Retina (tissue), 1 donor: ENCODE measurements around the gene NRGN.

Source experiments
- DNase-seq: peaks from one replicate; pipeline ENCODE4 v3.0.0-alpha.2; 2016

The NRGN gene

DNA sequence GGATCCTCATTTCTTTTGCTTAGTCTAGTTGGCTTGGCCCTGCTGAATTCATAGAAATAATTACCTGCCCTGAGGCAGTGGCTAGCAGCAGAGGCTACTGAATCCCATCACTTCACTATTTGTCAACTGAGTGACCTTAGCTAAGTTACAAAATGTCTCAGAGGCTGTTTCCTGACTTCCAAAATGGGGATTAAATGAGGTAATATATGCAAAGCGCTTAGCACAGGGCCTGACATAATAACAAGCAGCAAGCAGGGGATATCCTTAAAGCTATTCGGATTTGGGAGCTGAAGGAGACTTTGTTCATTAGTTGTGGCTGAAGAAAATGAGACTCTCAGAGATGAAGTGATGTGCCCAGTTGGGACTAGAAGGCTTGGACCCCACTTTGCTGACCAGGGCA is 2.8 kb downstream of the NRGN start:
- no peak for DNase-seq

DNA sequence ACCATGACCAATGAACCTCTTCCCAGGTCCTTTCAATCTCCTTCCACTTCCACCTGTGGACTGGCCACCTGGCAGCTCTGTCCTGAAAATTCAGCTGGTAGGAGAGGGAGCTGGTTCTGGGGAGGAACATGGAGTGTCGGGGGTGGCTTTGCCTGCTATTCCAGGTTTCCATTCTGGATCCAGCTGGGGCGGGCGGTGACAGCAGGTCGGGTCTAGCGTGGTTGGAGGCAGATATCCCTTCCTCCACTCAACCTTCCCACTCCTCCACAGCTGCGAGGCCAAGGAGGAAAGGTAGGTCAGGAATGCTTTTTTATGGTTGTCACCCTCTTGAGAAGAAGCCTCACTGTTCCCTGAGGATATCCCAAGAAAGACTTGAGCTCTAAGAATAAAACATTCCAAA is 3.3 kb downstream of the NRGN start:
- DNase-seq, result no peak

- DNase-seq, result no peak
Observed at GRCh38 chr11:124745270-124745834, 5.6 kb downstream of the NRGN start.

GRCh38 chr11:124745835-124746620 is 6.3 kb downstream of the NRGN start:
- DNase-seq, result peak; percentile 21

- peak; percentile 71 for DNase-seq
Observed at GRCh38 chr11:124746621-124747243, 7.0 kb downstream of the NRGN start.

DNA sequence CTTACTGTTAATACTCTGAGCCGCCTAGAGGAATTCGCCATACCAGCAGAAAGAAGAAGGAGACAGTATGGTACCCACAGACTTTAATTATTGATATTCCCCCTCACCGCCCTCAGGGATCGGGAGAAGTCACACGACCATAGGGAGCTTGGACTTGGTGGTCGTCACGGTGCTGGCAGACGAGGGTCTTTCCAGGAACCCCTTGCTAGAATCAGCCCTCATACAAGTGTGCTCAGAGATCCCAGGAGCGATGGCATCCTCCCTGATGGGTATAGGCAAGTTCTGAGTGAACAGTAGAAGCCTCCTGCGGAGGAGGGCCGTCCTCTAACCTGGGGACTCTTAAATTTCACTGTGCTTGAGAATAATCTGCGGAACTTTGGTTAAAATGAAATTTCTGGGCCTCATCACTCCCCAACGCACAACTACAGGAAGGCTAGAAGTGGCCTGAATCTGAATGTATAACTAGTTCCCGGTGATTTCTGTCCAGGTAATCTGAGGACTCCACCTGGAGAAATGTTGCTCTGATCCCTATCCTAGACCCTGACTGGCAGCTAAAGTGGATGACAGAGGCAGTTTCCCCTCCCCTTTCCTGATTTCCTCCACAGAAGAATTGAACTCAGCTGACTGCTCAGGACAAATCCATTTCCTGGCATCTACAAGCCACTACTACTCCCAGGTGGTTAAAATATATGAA is 7.8 kb downstream of the NRGN start:
- DNase-seq, result peak; percentile 30

GRCh38 chr11:124748100-124748418 is 8.3 kb downstream of the NRGN start:
- no peak for DNase-seq

DNA sequence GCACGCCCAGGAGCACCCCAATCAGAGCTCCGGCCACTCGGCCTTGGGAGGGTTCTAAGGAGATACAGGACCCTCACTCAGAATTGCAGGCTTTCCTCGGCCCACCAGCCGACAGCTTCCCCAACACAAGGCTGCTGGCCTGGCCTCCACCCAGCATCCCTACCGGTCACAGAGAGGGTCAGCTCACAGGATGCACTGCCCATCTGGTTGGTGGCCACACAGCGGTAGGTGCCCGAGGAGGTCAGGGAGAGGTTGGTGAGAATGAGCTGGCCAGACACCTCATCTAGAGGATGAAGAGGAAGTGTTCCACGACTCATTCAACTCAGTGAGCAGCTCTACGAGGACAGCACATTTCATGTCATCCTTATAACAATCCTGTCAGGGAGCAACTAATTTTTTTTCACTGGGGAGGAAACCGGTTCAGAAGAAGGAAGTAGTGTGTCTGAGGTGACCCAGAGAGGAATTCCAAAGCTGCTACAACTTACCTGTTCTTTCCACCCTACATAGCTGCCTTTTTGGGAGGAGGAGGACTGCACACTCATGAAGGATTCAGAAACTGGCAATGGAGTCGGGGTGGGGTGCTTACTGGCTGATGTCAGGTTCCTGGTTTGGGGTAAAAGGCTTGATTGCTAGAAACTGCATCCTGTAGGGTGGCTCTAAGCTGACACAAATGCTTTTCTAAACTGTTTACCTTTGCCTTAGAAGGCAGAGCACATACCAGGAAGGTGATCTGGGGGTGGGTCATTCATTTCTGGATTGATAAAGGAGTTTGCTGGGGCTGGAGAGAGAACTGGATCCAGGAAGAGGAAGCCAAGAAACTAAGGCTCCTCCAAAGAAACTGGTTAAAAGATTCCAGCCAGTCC is 9.0 kb downstream of the NRGN start:
- peak; percentile 18 for DNase-seq

GRCh38 chr11:124749912-124750311 is 10.2 kb downstream of the NRGN start:
- no peak for DNase-seq

DNA sequence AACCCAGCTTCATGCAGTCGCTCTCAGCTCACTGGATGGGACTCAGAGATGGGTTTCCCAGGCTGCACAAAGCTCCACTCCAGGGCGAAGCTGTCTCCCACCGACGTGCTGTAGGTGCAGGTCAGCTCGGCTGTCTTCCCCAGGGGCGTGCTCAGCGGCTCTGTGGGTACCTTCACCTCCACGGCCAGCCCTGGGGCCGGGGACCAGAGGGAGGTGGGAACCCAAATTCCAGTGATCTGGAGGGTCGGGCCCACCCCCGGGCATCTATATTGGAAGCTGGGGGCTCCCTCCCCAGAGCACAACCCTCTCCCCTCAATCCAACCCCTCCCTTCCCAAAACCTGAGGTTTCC is 11.6 kb downstream of the NRGN start:
- DNase-seq, result peak; percentile 7

GRCh38 chr11:124751741-124752470 is 12.2 kb downstream of the NRGN start, which contains the start of gene VSIG2:
Gene VSIG2 (minus strand): TSS chr11:124752255. CDS start chr11:124752137, 118 bp downstream.
- peak; percentile 40 for DNase-seq

- DNase-seq, result peak; percentile 31
Observed at GRCh38 chr11:124752471-124753102, 12.8 kb downstream of the NRGN start.

DNA sequence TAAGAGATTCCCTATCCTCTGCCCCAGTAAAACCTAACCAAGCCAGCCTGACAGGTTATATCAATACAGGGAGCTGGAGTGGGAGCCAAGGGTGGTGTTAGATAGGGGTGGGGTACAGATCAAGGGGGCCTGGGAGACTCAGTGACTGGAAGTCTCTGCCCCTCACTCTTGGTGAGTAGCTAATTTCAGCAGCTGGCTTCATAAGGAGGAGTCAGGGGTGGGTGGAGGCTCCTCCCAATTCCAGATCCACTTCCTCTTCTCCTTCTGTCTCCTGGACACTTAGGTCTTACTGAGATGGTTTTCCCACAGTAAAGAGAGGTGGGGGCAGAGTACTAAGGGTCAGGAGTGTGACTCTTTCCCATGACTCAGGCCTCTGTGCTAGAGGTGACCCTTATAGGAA is 13.5 kb downstream of the NRGN start:
- DNase-seq, result peak; percentile 5

GRCh38 chr11:124753624-124754023 is 13.9 kb downstream of the NRGN start:
- DNase-seq, result no peak

- DNase-seq, result peak; percentile 16
Observed at GRCh38 chr11:124754309-124754708, 14.6 kb downstream of the NRGN start.

DNA sequence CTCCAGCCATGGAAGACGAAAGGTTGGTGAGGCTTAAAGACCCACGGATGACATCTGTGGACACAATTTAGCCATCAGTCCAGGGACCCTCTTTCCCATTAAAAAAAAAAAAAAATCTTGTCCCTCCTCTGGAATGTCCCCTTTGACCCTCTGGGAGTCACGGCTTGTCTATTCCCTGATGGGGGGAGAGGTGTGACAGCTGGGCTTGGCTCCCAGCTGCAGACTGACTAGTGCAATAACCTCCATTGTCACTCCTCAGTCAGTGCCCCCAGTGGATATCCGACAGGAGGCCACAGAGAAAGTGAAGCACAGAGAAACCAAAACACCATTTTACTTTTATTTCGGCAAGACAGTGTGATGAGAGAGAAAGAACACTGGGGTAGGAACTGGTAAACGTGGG is 15.0 kb downstream of the NRGN start:
- DNase-seq, result peak; percentile 10

- peak; percentile 5 for DNase-seq
Observed at GRCh38 chr11:124756033-124756752, 16.5 kb downstream of the NRGN start.

GRCh38 chr11:124756753-124757227 is 17.0 kb downstream of the NRGN start:
- peak; percentile 9 for DNase-seq

- no peak for DNase-seq
Observed at GRCh38 chr11:124757320-124757719, 17.6 kb downstream of the NRGN start.
